Stimulated activated naive CD8-positive, alpha-beta T cell treated with anti-CD3 and anti-CD28 coated beads, Interleukin-15, Interleukin-2, amounts not matched to agents 100 ng/mL and 50 ng/mL, for 24 hours (primary cell): ENCODE data around the gene SMAD9.

ENCODE experiments used
- H3K27ac Mint-ChIP-seq: one replicate; pipeline ENCODE4 v1.8.0; 2021; ENCODE audit warnings: mild to moderate bottlenecking, mixed read lengths
- H3K27me3 Mint-ChIP-seq: one replicate; pipeline ENCODE4 v1.8.0; 2021; ENCODE audit warnings: mixed read lengths
- H3K36me3 Mint-ChIP-seq: one replicate; pipeline ENCODE4 v1.8.0; 2021; ENCODE audit warnings: low read depth, mixed read lengths
- H3K4me1 Mint-ChIP-seq: one replicate; pipeline ENCODE4 v1.8.0; 2021; ENCODE audit warnings: low read depth, mixed read lengths
- H3K4me3 Mint-ChIP-seq: one replicate; pipeline ENCODE4 v1.8.0; 2021; ENCODE audit warnings: mild to moderate bottlenecking, mixed read lengths
- H3K9me3 Mint-ChIP-seq: one replicate; pipeline ENCODE4 v1.8.0; 2021; ENCODE audit warnings: mixed read lengths

Gene SMAD9

DNA sequence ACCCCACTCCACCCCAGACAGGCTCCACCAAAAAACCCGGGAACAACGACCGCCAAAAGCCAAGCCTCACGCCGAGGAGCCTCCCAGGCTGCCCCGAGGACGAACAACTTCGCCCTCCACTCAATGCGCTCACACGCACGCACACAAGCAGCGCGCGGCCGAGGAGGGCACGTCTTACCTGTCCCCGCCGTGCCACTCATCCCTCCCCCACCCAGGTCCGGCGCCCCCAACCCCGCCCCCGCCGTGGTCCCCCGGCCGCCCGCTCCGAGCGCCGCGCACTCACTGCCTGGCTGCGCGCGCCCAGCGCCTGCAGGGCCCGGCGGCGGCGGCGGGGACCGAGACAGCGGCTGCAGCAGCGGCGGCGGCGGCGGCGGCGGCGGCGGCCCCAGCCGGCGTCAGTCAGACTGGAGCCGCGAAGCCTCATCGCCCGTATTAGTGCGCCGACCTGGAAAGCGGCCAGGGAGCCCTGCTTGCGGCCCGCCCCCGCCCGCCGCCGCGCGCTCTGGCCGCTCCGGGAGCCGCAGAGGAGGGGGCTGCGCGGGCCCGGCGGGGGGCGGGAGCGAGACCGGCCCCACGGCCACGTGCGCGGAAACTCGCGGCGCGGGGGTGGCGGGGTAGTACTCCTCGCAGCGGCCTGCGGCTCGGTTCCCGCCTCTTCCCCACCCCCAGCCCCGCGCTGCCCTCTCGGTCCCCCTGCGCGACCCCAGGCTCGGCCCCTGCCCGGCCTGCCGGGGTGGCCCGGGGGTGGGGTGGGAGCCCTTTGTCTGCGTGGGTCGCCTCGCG, at the start of gene SMAD9:
Gene SMAD9 (minus strand): TSS at position 406 of the 783 bp plus-strand sequence. CDS start 40,549 bp downstream, outside the sequence.
- Mint-ChIP-seq H3K9me3 (no peaks in the 10 kb centered on the region), H3K27me3 (peaks cover 80% of the 10 kb centered on the region), H3K27ac (no peak within 1 kb of the TSS), H3K4me3 (peak within 1 kb of the TSS; percentile 66), H3K4me1 (peaks cover 7% of the 10 kb centered on the region), H3K36me3 (no peaks in the 10 kb centered on the region)

- Mint-ChIP-seq H3K4me1 (peaks cover 6% of the 10 kb centered on the region), H3K27me3 (no peaks in the 10 kb centered on the region), H3K27ac (no peak overlapping the region), H3K36me3 (peaks cover 67% of the 10 kb centered on the region), H3K9me3 (no peaks in the 10 kb centered on the region), H3K4me3 (no peak overlapping the region)
Measured at GRCh38 chr13:36966404-36966803, 46.4 kb upstream of the SMAD9 start.

GRCh38 chr13:36965767-36966166, 45.7 kb upstream of the SMAD9 start:
- peaks cover 6% of the 10 kb centered on the region for H3K4me1 Mint-ChIP-seq
- peak overlapping the region; percentile 77 for H3K27ac Mint-ChIP-seq
- H3K36me3 Mint-ChIP-seq, result peaks cover 67% of the 10 kb centered on the region
- no peak overlapping the region for H3K4me3 Mint-ChIP-seq
- no peaks in the 10 kb centered on the region for H3K9me3 Mint-ChIP-seq
- H3K27me3 Mint-ChIP-seq, result no peaks in the 10 kb centered on the region

DNA sequence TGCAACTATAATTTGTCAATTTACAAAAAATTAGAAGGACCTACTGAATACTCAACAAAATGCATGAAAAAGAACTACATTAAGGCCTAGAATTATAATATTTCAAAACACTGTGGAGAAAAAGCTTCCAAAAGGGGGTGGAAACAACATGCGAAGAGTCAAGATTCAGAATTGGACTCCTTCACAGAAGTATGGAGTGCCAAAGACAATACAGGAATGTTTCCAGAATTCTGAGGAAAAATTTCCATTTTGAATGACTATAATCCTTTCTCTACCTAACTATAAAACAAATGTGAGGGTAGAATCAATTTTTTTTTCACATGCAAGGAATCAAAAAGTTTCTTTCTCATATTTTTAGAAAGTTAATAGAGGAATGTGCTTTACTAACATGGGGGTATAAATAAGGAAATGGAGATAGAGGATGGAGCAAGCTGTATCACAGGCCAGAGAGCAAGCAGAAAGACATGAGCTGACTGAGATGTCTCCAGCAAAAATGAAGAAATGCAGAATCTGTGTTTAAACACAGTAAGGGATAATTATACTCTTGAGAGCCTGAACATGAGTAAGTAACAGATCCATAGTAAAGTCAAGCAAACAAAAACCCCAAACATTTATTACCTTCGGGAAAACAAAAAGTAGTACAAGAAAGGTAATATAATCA, 39.5 kb upstream of the SMAD9 start:
- Mint-ChIP-seq H3K27ac (no peak overlapping the region), H3K4me3 (no peak overlapping the region), H3K36me3 (peaks cover 72% of the 10 kb centered on the region), H3K9me3 (no peaks in the 10 kb centered on the region), H3K27me3 (no peaks in the 10 kb centered on the region), H3K4me1 (no peaks in the 10 kb centered on the region)

DNA sequence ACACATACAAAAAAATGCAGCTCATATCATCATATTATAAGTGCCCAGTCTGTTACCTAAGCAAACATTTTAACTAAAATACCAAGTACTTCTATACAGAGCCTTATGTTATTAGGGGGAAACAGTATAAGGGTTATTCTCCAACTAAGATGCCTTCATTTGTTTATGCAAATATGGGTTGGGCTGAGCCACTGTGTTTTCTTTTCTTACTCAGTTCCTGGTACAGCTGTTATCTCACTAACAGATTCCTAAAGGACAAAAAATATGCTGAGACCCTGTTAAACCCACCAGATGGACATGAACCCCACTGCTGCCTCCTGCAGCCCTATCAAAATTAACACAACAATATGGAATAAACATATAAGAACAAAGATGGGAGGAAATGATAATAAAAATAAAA, 34.5 kb upstream of the SMAD9 start:
- no peak overlapping the region for H3K4me3 Mint-ChIP-seq
- no peaks in the 10 kb centered on the region for H3K4me1 Mint-ChIP-seq
- H3K27ac Mint-ChIP-seq, result peak overlapping the region; percentile 26
- H3K9me3 Mint-ChIP-seq, result no peaks in the 10 kb centered on the region
- peaks cover 80% of the 10 kb centered on the region for H3K36me3 Mint-ChIP-seq
- H3K27me3 Mint-ChIP-seq, result no peaks in the 10 kb centered on the region

DNA sequence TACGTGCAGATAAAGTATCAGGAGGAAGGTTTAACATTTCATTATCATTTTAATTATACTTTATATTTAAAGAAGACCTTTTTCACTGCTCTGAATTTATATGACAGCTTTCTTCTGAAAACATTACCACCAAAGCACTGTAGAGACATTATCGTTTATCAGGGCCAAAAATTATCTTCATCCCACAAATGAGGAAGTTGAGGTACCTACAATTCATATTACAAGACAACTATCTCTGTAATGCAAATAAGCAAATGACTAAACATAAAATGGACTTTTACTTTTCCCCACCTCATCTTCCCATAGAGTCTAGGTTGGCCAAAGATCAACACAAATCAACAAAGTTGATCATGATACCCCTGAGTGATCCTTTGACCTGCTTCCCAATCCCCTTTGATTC, 30.9 kb upstream of the SMAD9 start:
- no peaks in the 10 kb centered on the region for H3K9me3 Mint-ChIP-seq
- H3K4me1 Mint-ChIP-seq, result no peaks in the 10 kb centered on the region
- no peak overlapping the region for H3K4me3 Mint-ChIP-seq
- H3K36me3 Mint-ChIP-seq, result peaks cover 68% of the 10 kb centered on the region
- no peaks in the 10 kb centered on the region for H3K27me3 Mint-ChIP-seq
- H3K27ac Mint-ChIP-seq, result no peak overlapping the region

GRCh38 chr13:36950330-36950729, 30.3 kb upstream of the SMAD9 start:
- Mint-ChIP-seq H3K27ac (no peak overlapping the region), H3K27me3 (no peaks in the 10 kb centered on the region), H3K4me3 (no peak overlapping the region), H3K4me1 (no peaks in the 10 kb centered on the region), H3K36me3 (peaks cover 62% of the 10 kb centered on the region), H3K9me3 (no peaks in the 10 kb centered on the region)

DNA sequence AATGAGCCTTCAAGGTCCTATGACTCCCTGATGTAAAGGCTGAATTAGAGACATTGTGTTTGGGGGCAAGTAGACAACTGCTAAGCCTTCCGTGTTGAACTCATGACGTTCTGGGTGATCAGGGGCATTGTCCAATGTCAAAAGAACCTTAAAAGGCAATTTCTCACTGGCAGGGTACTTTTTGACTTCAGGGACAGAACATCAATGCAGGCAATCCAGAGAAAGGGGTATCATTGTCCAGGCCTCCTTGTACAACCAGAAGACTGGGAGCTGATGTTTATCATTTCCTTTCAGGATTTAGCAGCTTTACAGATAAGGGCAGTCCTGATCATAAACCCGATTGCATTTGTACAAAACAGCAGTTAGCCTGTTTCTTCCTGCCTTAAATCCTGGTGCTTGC, 25.0 kb upstream of the SMAD9 start:
- H3K27me3 Mint-ChIP-seq, result peaks cover 4% of the 10 kb centered on the region
- no peak overlapping the region for H3K4me3 Mint-ChIP-seq
- H3K4me1 Mint-ChIP-seq, result no peaks in the 10 kb centered on the region
- H3K27ac Mint-ChIP-seq, result no peak overlapping the region
- peaks cover 10% of the 10 kb centered on the region for H3K9me3 Mint-ChIP-seq
- H3K36me3 Mint-ChIP-seq, result peaks cover 25% of the 10 kb centered on the region

- H3K4me1 Mint-ChIP-seq, result peaks cover 2% of the 10 kb centered on the region
- H3K36me3 Mint-ChIP-seq, result no peaks in the 10 kb centered on the region
- H3K27me3 Mint-ChIP-seq, result peaks cover 50% of the 10 kb centered on the region
- no peaks in the 10 kb centered on the region for H3K9me3 Mint-ChIP-seq
- no peak overlapping the region for H3K4me3 Mint-ChIP-seq
- H3K27ac Mint-ChIP-seq, result no peak overlapping the region
Measured at GRCh38 chr13:36925603-36926002, 5.6 kb upstream of the SMAD9 start.

GRCh38 chr13:36924001-36924400, 4.0 kb upstream of the SMAD9 start:
- peaks cover 56% of the 10 kb centered on the region for H3K27me3 Mint-ChIP-seq
- no peak overlapping the region for H3K4me3 Mint-ChIP-seq
- no peaks in the 10 kb centered on the region for H3K36me3 Mint-ChIP-seq
- no peaks in the 10 kb centered on the region for H3K9me3 Mint-ChIP-seq
- no peak overlapping the region for H3K27ac Mint-ChIP-seq
- H3K4me1 Mint-ChIP-seq, result peaks cover 7% of the 10 kb centered on the region

GRCh38 chr13:36921631-36922301, 1.7 kb upstream of the SMAD9 start:
- Mint-ChIP-seq H3K27me3 (peaks cover 65% of the 10 kb centered on the region), H3K36me3 (no peaks in the 10 kb centered on the region), H3K27ac (no peak overlapping the region), H3K9me3 (no peaks in the 10 kb centered on the region), H3K4me3 (no peak overlapping the region), H3K4me1 (peaks cover 7% of the 10 kb centered on the region)

DNA sequence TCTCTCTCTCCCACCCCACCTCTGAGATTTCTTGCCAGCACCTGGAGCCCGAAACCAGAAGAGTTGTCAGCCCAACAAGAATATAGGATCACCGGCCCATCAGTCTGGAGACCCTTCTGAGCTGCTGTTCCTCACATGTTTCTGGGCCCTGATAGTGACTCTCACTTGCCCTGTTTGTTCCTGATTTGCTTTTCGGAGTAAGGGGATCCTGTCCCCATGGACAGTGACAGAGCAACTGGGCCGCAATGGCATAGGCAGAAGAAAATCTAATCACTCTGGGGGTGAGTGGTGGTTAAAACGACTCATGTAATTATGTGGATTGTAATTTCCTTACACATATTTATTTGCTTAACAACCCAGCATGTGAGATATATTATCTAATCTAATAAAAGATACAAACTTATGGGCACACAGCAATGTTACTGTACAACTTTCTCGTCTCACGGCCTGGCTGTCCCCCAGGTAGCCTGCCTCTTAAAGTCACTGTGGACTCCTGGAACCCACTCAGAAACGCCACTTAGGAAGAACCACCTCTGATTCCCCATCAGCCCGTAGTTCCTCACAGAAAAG, 663 bp upstream of the SMAD9 start:
- Mint-ChIP-seq H3K27ac (no peak overlapping the region), H3K4me3 (peak overlapping the region; percentile 66), H3K36me3 (no peaks in the 10 kb centered on the region), H3K27me3 (peaks cover 75% of the 10 kb centered on the region), H3K9me3 (no peaks in the 10 kb centered on the region), H3K4me1 (peaks cover 7% of the 10 kb centered on the region)

GRCh38 chr13:36919171-36919832, 736 bp downstream of the SMAD9 start:
- peaks cover 77% of the 10 kb centered on the region for H3K27me3 Mint-ChIP-seq
- H3K27ac Mint-ChIP-seq, result no peak overlapping the region
- H3K9me3 Mint-ChIP-seq, result no peaks in the 10 kb centered on the region
- H3K36me3 Mint-ChIP-seq, result no peaks in the 10 kb centered on the region
- H3K4me1 Mint-ChIP-seq, result peaks cover 7% of the 10 kb centered on the region
- peak overlapping the region; percentile 52 for H3K4me3 Mint-ChIP-seq

- H3K4me3 Mint-ChIP-seq, result peak overlapping the region; percentile 52
- H3K36me3 Mint-ChIP-seq, result no peaks in the 10 kb centered on the region
- H3K4me1 Mint-ChIP-seq, result peaks cover 7% of the 10 kb centered on the region
- no peak overlapping the region for H3K27ac Mint-ChIP-seq
- no peaks in the 10 kb centered on the region for H3K9me3 Mint-ChIP-seq
- peaks cover 76% of the 10 kb centered on the region for H3K27me3 Mint-ChIP-seq
Measured at GRCh38 chr13:36918246-36919131, 1.5 kb downstream of the SMAD9 start.
